Measurements from ENCODE around the gene USP17L30. TPM values are rescaled to one million over a fixed set of nuclear protein-coding genes. Genes with fewer than 3 reads are reported as not detected.
A peak's percentile ranks its signal among the peaks of the same experiment; 100 is the strongest.
"Not testable (repeated sequence)": the region's sequence is repeated elsewhere in the genome, so short reads cannot be mapped to it uniquely, and the experiment has no call there.

USP17L30 gene
- total and polyA plus RNA-seq, 2 of the 13 experiments (the other 11 are each of a cell fraction or from before 2014, with no cell fraction given): not detected

GRCh38 chr4:9381012-9381534 is 18.1 kb downstream of the USP17L30 start:
- H3K4me1 ChIP-seq (ENCODE audit: insufficient read depth, low read length); FAIRE-seq; POLR2A ChIA-PET; BruUV-seq (replicated peaks); H3K9ac ChIP-seq (ENCODE audit: insufficient read depth, low read depth, low read length); H2AFZ ChIP-seq (ENCODE audit: low read length); DNase-seq (ENCODE audit: low spot score); H3K36me3 ChIP-seq (replicated peaks in 1 of 2; ENCODE audit: control insufficient read depth in 1 of 2, insufficient read depth in 2 of 2, low read length in 2 of 2); intact Hi-C loops (cut with micrococcal nuclease; ENCODE audit: unreplicated experiment); H3K27ac ChIP-seq (ENCODE audit: extremely low read length, insufficient read depth, low read length); in situ Hi-C loops (cut with HindIII; ENCODE audit: extremely low pct_ligation_motif_present, low pct_unique_long_range_greater_than_20kb); H4K20me1 ChIP-seq (ENCODE audit: insufficient read depth, low read length); H3K9me3 ChIP-seq (ENCODE audit: low read length); CTCF ChIA-PET (ENCODE audit: low intra/inter-chr PET ratio, low total read pairs); H3K79me2 ChIP-seq (ENCODE audit: insufficient read depth, low read length); H3K27me3 ChIP-seq (ENCODE audit: control insufficient read depth in 1 of 2, insufficient read depth in 2 of 2, low read length in 2 of 2): not testable (repeated sequence)
- H3K4me3 ChIP-seq (replicated peaks in 1 of 3; ENCODE audit: insufficient read depth in 1 of 3, low read depth in 2 of 3, low read length in 3 of 3): peak overlapping the region in 1 of 3 experiments; percentile 35; a peak in 1 of 6 replicates
- TF ChIP-seq ZNF687 (CRISPR knock-in tag; IDR thresholded peaks at IDR 0.05): peak; percentile 19; the same call in 1 of the 2 replicates
- TF ChIP-seq CTCF (CRISPR knock-in tag; IDR thresholded peaks at IDR 0.05): peak; percentile 51
- peak; percentile 82 for TF ChIP-seq GABPB1 (CRISPR knock-in tag; IDR thresholded peaks at IDR 0.05)
- TF ChIP-seq STAG1 (CRISPR knock-in tag; IDR thresholded peaks at IDR 0.05): peak; percentile 55
- TF ChIP-seq ZBTB33 (CRISPR knock-in tag; IDR thresholded peaks at IDR 0.05): peak; percentile 43; the same call in 1 of the 2 replicates
- peak; percentile 26; the same call in 1 of the 2 replicates for TF ChIP-seq KDM2A (CRISPR knock-in tag; IDR thresholded peaks at IDR 0.05; ENCODE audit: borderline replicate concordance, low read depth)
- TF ChIP-seq RAD21 (CRISPR knock-in tag; IDR thresholded peaks at IDR 0.05): peak; percentile 38; the same call in 1 of the 2 replicates
- peak; percentile 50; the same call in 2 of the 3 replicates for ATAC-seq
- 27% methylated on average over 19 of the region's 36 CpGs for WGBS (ENCODE audit: low lambda C conversion rate)
- peak overlapping the region; percentile 55; the same call in 1 of the 2 replicates for H3K4me2 ChIP-seq (ENCODE audit: low read depth, low read length)

Data from HepG2 (cell line).